HG02973 (cell line): ENCODE measurements around the gene NIFK.
"Not testable (repeated sequence)": the region's sequence is repeated elsewhere in the genome, so short reads cannot be mapped to it uniquely, and the experiment has no call there.

Experiments
- ATAC-seq: cut with Tn5 transposase; IDR thresholded peaks from one replicate; pipeline ENCODE4 v1.9.1; 2021; ENCODE audit warnings: moderate library complexity; ENCODE audit not compliant: unreplicated experiment

NIFK gene

DNA sequence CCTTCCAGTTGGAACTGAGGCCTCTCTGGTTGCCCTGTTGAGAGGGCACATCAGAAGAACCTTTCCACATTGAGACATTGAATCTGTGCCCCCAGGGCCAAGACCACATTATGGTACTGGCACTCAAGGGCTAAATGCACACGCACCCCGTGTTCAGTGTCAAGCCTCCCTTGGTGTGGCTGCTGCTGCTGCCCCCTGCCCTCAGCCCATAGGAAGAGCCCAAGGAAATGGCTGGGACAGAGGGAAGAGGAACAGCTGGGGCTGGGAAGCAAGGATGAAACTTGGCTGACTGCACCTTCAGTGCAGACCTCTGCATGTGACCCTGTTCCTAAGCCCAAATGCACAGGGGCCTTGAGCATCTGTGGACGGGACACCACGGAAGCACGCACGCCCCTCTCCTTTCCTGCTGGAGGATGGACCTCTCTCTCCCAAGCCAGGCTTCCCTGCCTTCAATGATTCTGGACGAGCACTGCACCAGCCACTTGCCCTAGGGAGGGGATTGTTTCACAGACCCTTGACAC is 40.2 kb downstream of the NIFK start:
- ATAC-seq = no peak

DNA sequence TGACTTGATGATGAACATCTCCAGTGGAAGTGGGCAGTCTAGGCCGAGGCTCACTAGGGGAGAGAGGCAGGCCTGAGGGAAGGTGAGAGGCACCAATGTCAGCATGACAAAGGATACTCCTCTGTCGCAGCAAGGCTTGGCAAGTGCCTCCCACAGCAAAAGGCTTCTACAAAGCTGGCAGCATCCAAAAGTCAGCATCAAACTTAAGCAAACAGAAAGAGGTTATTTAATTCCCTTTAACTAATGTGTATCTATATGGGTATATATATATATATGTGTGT is 41.6 kb downstream of the NIFK start:
- ATAC-seq = no peak

GRCh38 chr2:121694398-121695170 is 42.1 kb downstream of the NIFK start:
- no peak for ATAC-seq

DNA sequence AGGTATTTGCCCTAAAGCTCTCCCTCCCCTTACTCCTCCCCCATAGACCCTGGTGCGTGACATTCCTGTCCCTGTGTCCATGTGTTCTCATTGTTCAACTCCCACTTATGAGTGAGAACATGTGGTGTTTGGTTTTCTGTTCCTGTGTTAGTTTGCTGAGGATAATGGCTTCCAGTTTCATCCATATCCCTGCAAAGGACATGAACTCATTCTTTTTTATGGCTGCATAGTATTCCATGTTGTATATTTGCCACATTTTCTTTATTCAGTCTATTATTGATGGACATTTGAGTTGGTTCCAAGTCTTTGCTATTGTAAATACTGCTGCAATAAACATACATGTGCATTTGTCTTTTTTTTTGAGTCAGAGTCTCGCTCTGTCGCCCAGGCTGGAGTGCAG is 46.1 kb downstream of the NIFK start:
- not testable (repeated sequence) for ATAC-seq

DNA sequence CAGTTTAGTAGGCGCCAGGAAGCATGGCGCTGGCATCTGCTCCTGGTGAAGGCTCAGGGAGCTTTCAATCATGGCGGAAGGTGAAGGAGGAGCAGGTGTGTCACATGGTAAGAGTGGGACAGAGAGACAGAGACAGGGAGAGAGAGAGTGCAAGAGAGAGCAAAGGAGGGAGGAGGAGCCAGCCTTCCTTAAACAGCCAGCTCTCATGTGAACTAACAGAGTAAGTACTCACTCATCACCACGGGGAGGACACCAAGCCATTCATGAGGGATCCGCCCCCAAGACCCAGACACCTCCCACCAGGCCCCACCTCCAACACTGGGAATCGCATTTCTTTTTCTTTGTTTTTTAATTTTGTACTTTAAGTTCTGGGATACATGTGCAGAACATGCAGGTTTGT is 46.6 kb downstream of the NIFK start:
- ATAC-seq = no peak

GRCh38 chr2:121689356-121689755 is 47.3 kb downstream of the NIFK start:
- no peak for ATAC-seq

- no peak for ATAC-seq
Measured at GRCh38 chr2:121688820-121689219, 47.9 kb downstream of the NIFK start.

DNA sequence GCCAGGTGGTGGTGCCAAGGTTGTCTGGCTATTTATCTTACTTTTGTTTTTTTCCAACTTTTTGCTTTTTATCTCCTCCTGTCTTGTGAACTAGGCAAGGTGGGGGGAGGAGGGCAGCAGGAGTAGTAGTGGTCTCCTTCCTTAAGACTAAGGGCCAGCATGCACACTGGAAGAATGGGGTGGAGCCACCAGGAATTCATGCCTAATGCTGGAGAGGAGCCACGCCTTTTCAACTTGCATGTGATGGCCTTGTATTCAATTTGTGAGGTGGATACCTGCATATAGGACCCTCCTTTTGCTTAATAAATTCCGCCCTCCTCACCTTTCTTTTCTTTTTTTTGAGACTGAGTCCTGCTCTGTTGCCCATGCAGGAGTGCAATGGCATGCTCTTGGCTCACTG is 49.8 kb downstream of the NIFK start:
- ATAC-seq = no peak

DNA sequence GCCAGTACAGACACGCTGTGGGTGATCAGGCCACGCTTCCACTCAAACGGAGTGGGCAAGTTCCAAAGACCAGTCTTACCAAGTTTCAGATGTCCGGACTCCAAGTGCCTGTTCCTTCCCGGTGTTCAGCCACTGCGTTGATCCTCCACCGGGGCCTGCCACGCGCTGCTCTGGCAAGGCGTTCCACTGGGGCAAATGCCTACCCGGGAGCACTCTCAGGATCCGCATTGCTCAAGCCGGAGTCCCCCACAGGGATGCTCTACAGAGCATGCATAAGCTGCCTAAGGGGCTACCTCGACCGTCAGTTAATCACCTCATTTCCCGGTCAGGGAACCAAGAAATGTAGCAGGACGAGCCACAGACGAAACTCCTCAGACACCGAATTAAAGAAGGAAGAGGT is 50.5 kb downstream of the NIFK start:
- ATAC-seq = no peak

GRCh38 chr2:121682396-121683298 is 54.0 kb downstream of the NIFK start:
- ATAC-seq = no peak

DNA sequence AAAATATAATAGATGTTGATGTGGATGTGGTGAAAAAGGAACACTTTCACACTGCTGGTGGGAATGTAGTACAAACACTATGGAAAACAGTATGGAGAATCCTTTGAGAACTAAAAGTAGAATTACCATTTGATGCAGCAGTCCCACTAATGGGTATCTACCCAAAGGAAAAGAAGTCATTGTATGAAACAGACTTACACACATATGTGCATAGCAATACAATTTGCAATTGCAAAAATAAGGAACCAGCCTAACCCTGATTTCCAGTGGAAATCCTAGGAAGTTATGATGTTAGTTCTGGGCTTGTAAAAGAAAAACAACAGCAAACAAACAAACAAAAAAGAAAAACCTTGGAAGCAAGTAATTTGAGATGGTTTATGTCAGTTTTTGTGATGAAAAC is 58.8 kb downstream of the NIFK start:
- no peak for ATAC-seq
